Measurements from ENCODE around the gene MAP7D1.
"Not testable (repeated sequence)": the region's sequence is repeated elsewhere in the genome, so short reads cannot be mapped to it uniquely, and the experiment has no call there.

Gene MAP7D1

GRCh38 chr1:36168514-36168913 lies 12.6 kb downstream of the MAP7D1 start:
- no peak for DNase-seq (ENCODE audit: low spot score)

DNA sequence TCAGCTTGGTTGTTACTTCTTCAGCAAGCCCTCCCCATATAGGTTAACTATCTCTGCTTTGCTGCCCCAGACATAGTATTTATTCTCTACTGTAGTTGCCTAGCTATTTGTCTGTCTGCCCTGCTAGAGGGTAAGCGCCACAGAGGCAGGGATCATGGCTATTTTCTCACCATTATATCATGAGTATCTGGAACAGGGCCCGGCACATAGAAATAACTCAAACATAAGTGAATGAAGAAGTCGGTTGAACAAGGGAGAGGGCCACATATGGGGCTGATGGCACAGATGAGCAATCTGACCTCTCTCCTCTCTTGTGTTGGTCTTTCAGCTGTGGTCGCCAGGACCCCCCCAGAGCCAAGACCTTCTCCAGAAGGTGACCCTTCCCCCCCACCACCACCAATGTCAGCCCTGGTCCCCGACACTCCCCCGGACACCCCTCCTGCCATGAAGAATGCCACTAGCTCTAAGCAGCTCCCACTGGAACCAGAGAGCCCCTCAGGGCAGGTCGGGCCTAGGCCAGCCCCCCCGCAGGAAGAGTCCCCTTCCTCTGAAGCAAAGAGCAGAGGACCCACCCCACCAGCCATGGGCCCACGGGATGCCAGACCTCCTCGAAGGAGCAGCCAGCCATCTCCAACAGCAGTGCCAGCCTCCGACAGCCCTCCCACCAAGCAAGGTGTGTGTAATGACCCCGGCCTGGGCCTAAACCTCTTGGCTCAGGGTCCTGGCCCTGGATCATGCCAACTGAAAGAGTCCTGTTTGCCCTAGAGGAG lies 14.9 kb downstream of the MAP7D1 start:
- DNase-seq (ENCODE audit: low spot score) = no peak

GRCh38 chr1:36172017-36172747 lies 16.2 kb downstream of the MAP7D1 start:
- DNase-seq (ENCODE audit: low spot score) = no peak

- no peak for DNase-seq (ENCODE audit: low spot score)
Measured at GRCh38 chr1:36172983-36173382, 17.0 kb downstream of the MAP7D1 start.

GRCh38 chr1:36174713-36175112 lies 18.8 kb downstream of the MAP7D1 start:
- DNase-seq (ENCODE audit: low spot score) = no peak

GRCh38 chr1:36175137-36176095 lies 19.5 kb downstream of the MAP7D1 start:
- DNase-seq (ENCODE audit: low spot score) = peak; percentile 26

- no peak for DNase-seq (ENCODE audit: low spot score)
Measured at GRCh38 chr1:36176106-36176949, 20.4 kb downstream of the MAP7D1 start.

DNA sequence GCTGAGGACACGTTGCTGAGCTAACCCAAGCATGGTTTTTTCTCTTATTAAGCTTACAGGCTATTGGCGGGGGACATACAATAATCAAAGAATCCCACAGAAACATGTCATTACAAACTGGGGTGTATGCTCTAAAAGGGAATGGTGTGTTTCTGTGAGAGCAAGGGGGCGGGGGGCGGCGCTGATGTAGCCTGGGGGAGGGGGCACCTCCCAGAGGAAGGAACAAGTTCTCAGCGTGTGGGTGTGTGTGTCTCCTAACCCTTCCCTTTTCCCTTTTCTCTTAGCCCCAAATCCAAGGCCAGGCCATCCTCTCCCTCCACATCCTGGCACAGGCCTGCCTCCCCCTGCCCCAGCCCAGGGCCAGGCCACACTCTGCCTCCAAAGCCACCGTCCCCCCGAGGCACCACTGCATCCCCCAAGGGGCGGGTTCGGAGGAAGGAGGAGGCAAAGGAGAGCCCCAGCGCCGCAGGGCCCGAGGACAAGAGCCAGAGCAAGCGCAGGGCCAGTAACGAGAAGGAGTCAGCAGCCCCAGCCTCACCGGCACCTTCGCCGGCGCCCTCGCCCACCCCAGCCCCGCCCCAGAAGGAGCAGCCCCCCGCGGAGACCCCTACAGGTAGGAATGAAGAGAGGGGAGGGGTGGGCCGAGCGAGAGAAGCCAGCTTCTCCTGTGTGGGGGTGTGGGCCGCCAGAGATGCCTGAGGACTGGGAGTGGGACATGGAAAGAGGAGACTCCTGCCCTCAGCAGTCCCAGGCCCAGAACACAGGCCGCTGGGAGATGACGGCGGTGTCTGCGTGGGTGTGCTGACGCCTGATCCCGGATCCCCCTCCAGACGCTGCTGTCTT lies 21.9 kb downstream of the MAP7D1 start:
- DNase-seq (ENCODE audit: low spot score) = no peak

DNA sequence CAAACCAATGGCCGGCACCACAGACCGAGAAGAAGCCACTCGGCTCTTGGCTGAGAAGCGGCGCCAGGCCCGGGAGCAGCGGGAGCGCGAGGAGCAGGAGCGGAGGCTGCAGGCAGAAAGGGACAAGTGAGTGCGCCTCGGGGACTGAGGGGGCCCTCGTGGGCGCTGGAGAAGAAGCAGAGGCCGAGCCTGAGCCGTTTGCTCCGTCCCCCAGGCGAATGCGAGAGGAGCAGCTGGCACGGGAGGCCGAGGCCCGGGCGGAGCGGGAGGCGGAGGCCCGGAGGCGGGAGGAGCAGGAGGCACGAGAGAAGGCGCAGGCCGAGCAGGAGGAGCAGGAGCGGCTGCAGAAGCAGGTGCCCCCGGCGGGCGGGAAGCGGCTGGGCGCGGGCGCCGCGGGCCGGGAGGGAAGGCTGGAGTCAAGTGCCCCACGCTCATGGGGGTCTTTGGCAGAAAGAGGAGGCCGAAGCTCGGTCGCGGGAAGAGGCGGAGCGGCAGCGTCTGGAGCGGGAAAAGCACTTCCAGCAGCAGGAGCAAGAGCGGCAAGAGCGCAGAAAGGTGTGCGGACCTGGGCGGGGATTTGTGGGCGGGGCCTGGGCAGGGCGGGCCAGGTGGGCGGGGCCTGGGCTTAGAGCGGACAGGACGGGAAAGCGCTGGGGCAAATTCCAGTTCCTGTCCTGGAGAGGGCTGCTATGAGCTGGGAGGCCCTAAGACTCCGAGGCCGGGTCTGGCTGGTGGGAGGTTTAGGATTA lies 22.7 kb downstream of the MAP7D1 start:
- no peak for DNase-seq (ENCODE audit: low spot score)

GRCh38 chr1:36179220-36179600 lies 23.2 kb downstream of the MAP7D1 start:
- DNase-seq (ENCODE audit: low spot score) = no peak

DNA sequence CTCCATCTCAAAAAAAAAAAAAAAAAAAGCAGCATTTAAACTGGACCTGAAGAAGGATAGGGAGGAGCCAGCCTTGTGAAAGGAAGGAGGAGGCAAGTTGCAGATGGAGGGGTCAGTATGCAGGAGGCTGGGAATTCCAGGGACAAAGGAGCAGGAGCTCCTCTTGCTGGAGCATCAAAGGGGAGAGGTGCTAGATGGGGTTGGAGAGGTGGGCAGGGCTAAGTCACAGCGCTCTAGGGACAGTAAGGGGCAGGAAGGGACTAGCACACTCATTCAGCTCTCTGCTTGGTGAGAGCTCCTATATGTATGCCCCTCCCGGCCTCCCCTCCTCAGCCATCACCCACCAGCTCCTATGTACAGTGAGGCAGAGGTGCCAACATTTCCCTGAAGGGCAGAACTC lies 26.8 kb downstream of the MAP7D1 start:
- DNase-seq (ENCODE audit: low spot score) = no peak

DNA sequence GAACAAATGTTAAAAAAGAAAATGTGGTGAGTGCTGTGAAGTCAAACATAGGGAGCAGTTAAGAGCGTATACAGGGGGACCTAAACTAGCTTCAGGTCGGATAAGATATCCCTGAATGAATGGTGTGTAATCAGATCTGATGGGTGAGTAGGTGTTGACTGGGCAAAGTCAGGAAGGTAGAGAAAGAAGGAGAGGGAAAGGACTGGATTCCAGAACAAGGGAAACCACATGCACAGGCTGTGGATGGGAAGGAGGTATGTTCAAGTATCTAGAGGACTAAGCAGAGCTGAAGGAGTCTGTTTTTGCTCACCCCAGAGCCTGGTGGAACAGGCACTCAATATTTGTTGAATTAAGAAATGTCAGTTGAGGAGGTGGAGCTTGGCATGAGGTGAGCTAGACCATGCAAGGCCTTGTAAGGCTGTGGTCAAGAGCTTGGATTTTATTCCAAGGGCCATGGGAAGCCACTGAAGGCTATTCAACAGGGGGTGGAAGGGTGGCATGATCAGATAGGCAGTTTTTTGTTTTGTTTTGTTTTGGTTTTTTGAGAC lies 27.4 kb downstream of the MAP7D1 start:
- no peak for DNase-seq (ENCODE audit: low spot score)

GRCh38 chr1:36187800-36188593 lies 32.0 kb downstream of the MAP7D1 start:
- peak; percentile 88 for DNase-seq (ENCODE audit: low spot score)

GRCh38 chr1:36196805-36197204 lies 40.8 kb downstream of the MAP7D1 start:
- not testable (repeated sequence) for DNase-seq (ENCODE audit: low spot score)

GRCh38 chr1:36198641-36199040 lies 42.7 kb downstream of the MAP7D1 start:
- DNase-seq (ENCODE audit: low spot score) = no peak

DNA sequence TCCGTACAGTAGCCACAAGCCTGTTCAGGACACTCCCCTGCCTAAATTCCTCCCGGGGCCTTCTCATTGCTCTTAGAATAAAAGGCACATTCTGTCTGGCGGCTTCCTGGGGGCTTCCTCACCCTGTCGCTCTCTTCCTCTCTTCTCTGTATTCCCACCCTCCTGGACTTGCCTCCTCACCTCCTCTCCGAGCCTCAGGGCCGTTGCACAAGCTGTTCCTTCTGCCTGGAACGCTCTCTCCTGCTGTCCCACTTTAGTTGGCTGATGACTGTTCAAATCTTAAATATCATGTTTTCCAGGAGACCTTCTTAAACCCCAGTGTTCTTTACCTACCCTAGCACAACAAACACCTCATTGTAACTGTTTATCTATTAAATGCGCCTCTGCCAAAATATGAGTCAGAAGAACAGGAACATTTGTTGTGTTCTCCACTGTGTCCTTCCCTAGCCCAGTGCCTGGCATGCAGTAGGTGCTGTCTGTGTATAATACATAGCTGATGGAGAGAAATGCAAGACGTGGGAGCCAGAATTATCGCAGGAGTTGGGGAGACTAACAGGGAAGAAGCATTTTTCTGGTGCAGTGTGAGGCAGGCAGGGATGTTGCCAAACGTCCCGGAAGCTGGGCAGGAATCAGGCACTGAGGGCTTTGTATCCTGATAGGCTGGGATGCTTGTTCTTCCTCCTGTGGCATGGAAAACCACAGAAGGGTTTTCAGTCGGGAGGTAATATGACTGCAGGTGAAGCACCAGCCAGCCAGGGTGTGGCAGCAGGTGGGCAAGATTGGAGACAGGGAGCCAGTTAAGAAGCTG lies 44.2 kb downstream of the MAP7D1 start:
- no peak for DNase-seq (ENCODE audit: low spot score)

DNA sequence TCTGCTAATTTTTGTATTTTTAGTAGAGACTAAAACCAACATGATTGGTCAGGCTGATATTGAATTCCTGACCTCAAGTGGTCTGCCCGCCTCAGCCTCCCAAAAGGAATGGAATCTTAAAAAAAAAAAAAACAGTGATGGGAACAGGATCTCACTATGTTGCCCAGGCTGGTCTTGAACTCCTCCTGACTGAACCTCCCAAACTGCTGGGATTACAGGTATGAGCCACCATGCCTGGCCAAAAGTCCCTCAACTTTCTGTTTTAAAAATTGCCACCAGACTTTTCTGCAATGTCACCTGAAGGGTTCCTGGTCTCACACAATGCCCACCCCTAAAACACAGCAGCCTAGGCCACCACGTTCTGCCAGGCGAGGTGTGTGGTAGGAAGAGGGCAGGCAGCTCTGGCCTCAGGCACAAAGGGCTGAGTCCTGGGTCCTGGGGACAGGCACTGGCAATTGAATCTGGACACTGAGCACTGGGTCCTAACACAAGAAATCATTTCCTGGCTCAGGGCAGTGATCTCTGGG lies 47.1 kb downstream of the MAP7D1 start:
- DNase-seq (ENCODE audit: low spot score) = no peak
